ENCODE measurements around the gene POLE3.

GRCh38 chr9:113375057-113376023 lies 35.1 kb downstream of the POLE3 start:
- no peak for TF ChIP-seq CTCF (IDR thresholded peaks at IDR 0.05)
- TF ChIP-seq POLR2A (IDR thresholded peaks at IDR 0.05): no peak

All from tibial nerve (tissue), 3 donors.